MCF 10A (cell line): ENCODE data around the gene CHD5. TPM values are rescaled to one million over a fixed set of nuclear protein-coding genes. Genes with fewer than 3 reads are reported as not detected.

Source experiments
- BruUV-seq: library from RNA; stranded (reverse); fragments of 400-500 nt; replicated peaks from 2 replicates; lab custom pipeline; 2021; lab: Mats Ljungman, UMichigan
- CTCF ChIA-PET: fragments of 300-600 bp; sonication (Branson Sonifier 250); formaldehyde crosslinking; extraction: SDS; loops from one replicate; lab custom pipeline; 2021; ENCODE audit warnings: antibody characterized with exemption, inconsistent platforms; lab: Yijun Ruan, JAX
- POLR2A ChIA-PET: fragments of 300-600, 350-650 bp; sonication (Branson Sonifier 250); formaldehyde crosslinking; extraction: SDS; loops from one replicate; lab custom pipeline; 2020; ENCODE audit warnings: antibody characterized with exemption, inconsistent platforms; lab: Yijun Ruan, JAX
- DNase-seq: peaks from one replicate; pipeline ENCODE4 v3.0.0-alpha.2; 2018; ENCODE audit not compliant: unreplicated experiment
- H3K27ac Mint-ChIP-seq: one replicate; pipeline ENCODE4 v1.8.0; 2022; ENCODE audit warnings: mild to moderate bottlenecking, low read depth, mixed read lengths; ENCODE audit not compliant: unreplicated experiment
- H3K27me3 Mint-ChIP-seq: one replicate; pipeline ENCODE4 v1.8.0; 2022; ENCODE audit warnings: mixed read lengths; ENCODE audit not compliant: insufficient read depth, unreplicated experiment
- H3K36me3 Mint-ChIP-seq: one replicate; pipeline ENCODE4 v1.8.0; 2022; ENCODE audit warnings: mild to moderate bottlenecking, moderate library complexity, mixed read lengths; ENCODE audit not compliant: insufficient read depth, unreplicated experiment
- H3K4me1 Mint-ChIP-seq: one replicate; pipeline ENCODE4 v1.8.0; 2022; ENCODE audit warnings: mixed read lengths; ENCODE audit not compliant: insufficient read depth, unreplicated experiment
- H3K4me3 Mint-ChIP-seq: one replicate; pipeline ENCODE4 v1.8.0; 2022; ENCODE audit warnings: mild to moderate bottlenecking, moderate library complexity, mixed read lengths; ENCODE audit not compliant: unreplicated experiment
- H3K9me3 Mint-ChIP-seq: one replicate; pipeline ENCODE4 v1.8.0; 2022; ENCODE audit warnings: mixed read lengths; ENCODE audit not compliant: unreplicated experiment
- intact Hi-C: fragments of 100-400 bp; cut with micrococcal nuclease; formaldehyde crosslinking; loops from 2 replicates; pipeline ENCODE4 v1.14.1; 2022
- total RNA-seq: library from RNA; stranded (reverse); gene quantifications from 2 replicates; pipeline ENCODE4 v1.2.3, GENCODE V29; 2022
- TF ChIP-seq, protein P1 (sequence below): fragments of 200-600 bp; IDR thresholded peaks from one replicate; pipeline ENCODE4 v1.8.0; 2022; ENCODE audit warnings: antibody characterized with exemption, mild to moderate bottlenecking; ENCODE audit not compliant: unreplicated experiment

The CHD5 gene
- total RNA-seq, 1 experiment from 2014 or later: 0.07 TPM

DNA sequence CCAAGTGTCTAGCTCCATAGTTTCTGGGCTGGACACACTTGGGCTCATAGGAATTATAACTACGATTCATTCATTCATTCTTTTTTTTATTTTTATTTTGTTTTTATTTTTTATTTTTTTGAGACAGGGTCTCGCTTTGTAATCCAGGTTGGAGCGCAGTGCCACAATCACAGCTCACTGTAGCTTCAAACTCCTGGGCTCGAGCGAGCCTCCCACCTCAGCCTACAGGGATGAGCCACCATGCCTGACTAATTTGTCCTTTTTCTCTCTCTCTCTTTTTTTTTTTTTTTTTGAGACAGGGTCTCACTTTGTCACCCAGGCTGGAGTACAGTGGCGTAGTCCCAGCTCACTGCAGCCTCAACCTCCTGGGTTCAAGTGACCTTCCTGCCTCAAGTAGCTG is 92.2 kb downstream of the CHD5 start:
- BruUV-seq: no TSS peak
- Mint-ChIP-seq H3K9me3 (no peaks in the 10 kb centered on the region), H3K36me3 (peaks cover 6% of the 10 kb centered on the region), H3K27me3 (peaks cover 10% of the 10 kb centered on the region), H3K4me3 (no peak overlapping the region), H3K4me1 (no peaks in the 10 kb centered on the region), H3K27ac (no peak overlapping the region)
- DNase-seq: no peak
- ChIA-PET POLR2A (no interaction called here), CTCF (interaction anchor here (0.7 to 0.9 kb wide), 2 partner anchors 112 to 223 kb away, joined by 3 read pairs; no protein-coding TSS in a partner anchor)
- TF ChIP-seq, protein P1, sequence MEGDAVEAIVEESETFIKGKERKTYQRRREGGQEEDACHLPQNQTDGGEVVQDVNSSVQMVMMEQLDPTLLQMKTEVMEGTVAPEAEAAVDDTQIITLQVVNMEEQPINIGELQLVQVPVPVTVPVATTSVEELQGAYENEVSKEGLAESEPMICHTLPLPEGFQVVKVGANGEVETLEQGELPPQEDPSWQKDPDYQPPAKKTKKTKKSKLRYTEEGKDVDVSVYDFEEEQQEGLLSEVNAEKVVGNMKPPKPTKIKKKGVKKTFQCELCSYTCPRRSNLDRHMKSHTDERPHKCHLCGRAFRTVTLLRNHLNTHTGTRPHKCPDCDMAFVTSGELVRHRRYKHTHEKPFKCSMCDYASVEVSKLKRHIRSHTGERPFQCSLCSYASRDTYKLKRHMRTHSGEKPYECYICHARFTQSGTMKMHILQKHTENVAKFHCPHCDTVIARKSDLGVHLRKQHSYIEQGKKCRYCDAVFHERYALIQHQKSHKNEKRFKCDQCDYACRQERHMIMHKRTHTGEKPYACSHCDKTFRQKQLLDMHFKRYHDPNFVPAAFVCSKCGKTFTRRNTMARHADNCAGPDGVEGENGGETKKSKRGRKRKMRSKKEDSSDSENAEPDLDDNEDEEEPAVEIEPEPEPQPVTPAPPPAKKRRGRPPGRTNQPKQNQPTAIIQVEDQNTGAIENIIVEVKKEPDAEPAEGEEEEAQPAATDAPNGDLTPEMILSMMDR: no peak
- intact Hi-C loops: no loop called here

DNA sequence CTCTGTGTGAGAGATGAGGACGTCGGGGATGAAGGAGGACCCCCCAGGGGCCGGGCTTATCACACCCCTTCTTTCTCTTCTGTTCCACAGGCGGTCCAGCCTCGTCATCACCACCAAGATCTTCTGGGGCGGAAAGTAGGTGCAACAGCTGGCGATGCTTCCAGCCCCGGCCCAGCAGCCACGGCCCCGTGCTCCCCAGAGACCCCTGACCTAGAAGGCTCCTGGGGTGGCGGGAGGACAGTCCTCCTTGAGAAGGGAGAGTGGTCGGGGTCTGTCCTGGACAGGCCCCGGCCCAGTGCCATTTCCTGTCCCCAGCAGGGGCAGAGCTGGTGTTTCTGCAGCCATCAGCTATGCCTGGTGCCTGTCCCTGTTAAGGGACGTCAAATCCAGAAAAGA is 92.7 kb downstream of the CHD5 start:
- no TSS peak for BruUV-seq

DNA sequence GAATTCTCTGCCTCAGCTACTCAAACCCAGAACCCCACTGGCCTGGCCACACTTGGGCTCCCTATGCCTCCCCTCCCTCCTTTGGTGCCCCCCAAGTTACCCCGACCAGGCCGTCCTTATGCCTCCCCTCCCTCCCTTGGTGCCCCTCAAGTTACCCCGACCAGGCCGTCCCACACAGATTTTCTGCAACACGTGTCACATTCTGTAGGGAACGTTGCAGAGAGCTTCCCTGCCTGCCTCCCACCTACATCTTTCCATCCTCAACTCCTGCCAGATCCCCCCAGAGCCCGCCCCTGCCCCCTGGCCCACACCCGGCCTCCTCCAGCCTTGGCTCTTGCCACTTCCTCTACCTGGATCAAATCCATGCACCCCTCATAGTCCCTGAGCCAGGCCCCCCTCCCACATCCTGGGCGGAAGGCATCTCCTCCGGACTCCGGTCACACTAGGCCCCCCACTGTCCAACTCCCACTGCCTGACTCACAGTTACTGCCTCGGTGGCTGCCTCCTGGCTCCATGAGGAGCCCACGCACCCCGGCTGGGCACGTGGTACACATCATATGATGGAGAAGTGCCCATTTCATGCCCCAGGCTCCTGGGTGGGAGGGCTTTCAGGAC is 93.3 kb downstream of the CHD5 start:
- TF ChIP-seq, protein P1: no peak
- intact Hi-C loops: no loop called here
- Mint-ChIP-seq H3K27me3 (peaks cover 10% of the 10 kb centered on the region), H3K9me3 (no peaks in the 10 kb centered on the region), H3K4me1 (no peaks in the 10 kb centered on the region), H3K27ac (no peak overlapping the region), H3K4me3 (no peak overlapping the region), H3K36me3 (peaks cover 6% of the 10 kb centered on the region)
- no TSS peak for BruUV-seq
- POLR2A ChIA-PET: interaction anchor here (0.7 kb wide), 1 partner anchor 1465 kb away, joined by 3 read pairs; no protein-coding TSS in a partner anchor
- CTCF ChIA-PET: no interaction called here
- DNase-seq: no peak

More for the DNA sequence above, 92.7 kb downstream of the CHD5 start:
- Mint-ChIP-seq H3K27ac (no peak overlapping the region), H3K9me3 (no peaks in the 10 kb centered on the region), H3K4me3 (no peak overlapping the region), H3K4me1 (no peaks in the 10 kb centered on the region), H3K36me3 (peaks cover 6% of the 10 kb centered on the region), H3K27me3 (peaks cover 10% of the 10 kb centered on the region)
- intact Hi-C loops: no loop called here
- no peak for DNase-seq
- ChIA-PET POLR2A (interaction anchor here (0.7 kb wide), 1 partner anchor 1466 kb away, joined by 3 read pairs; no protein-coding TSS in a partner anchor), CTCF (interaction anchor here (0.9 kb wide), 1 partner anchor 112 kb away, joined by 3 read pairs; no protein-coding TSS in a partner anchor)
- TF ChIP-seq, protein P1: no peak

DNA sequence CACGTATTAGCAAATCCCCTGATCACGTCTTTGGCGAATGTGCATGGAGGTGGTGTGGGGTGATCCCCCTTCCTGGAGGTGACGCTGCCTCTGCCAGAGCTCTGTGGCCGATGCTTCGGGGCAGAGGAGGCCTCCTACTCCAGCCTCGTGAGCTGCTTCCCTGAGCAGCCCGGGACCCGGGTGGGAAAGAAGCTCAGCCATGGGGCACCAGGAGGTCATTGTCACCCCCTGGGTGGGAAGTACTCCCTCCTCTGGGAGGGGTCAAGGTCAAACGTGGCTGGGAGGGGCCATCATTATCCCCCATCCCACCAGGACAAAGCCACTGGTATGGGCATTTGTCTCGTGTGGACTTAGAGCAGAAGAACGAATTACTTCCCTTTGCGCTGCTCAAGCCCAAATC is 93.8 kb downstream of the CHD5 start:
- H3K27me3 Mint-ChIP-seq: peaks cover 8% of the 10 kb centered on the region
- ChIA-PET CTCF (no interaction called here), POLR2A (no interaction called here)
- no peak overlapping the region for H3K27ac Mint-ChIP-seq
- no peaks in the 10 kb centered on the region for H3K9me3 Mint-ChIP-seq
- no peak for DNase-seq
- H3K36me3 Mint-ChIP-seq: peaks cover 6% of the 10 kb centered on the region
- TF ChIP-seq, protein P1: no peak
- intact Hi-C loops: no loop called here
- no peak overlapping the region for H3K4me3 Mint-ChIP-seq
- no peaks in the 10 kb centered on the region for H3K4me1 Mint-ChIP-seq
- no TSS peak for BruUV-seq
